ENCODE data around the gene KRTAP9-3. TPM values are rescaled to one million over a fixed set of nuclear protein-coding genes. Genes with fewer than 3 reads are reported as not detected.
"Not testable (repeated sequence)": the region's sequence is repeated elsewhere in the genome, so short reads cannot be mapped to it uniquely, and the experiment has no call there.

KRTAP9-3 gene
- total and polyA plus RNA-seq, 2 of the 8 experiments (the other 6 are each of a cell fraction or from before 2014, with no cell fraction given): not detected

DNA sequence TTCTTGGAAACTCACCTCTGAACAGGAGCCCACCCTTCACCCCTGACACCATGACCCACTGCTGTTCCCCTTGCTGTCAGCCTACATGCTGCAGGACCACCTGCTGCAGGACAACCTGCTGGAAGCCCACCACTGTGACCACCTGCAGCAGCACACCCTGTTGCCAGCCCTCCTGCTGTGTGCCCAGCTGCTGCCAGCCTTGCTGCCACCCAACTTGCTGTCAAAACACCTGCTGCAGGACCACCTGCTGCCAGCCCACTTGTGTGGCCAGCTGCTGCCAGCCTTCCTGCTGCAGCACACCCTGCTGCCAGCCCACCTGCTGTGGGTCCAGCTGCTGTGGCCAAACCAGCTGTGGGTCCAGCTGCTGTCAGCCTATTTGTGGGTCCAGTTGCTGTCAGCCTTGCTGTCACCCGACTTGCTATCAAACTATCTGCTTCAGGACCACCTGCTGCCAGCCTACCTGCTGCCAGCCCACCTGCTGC is 42.4 kb upstream of the KRTAP9-3 start, which contains the start of gene KRTAP9-1:
KRTAP9-1 (plus strand) TSS at position 51 of the 482 bp plus-strand sequence; CDS start at position 51, 0 bp downstream.
- POLR2A ChIA-PET (ENCODE audit: partially characterized antibody); H3K56ac ChIP-seq (replicated peaks; ENCODE audit: insufficient read length, low read depth, low read length); H3K23me2 ChIP-seq (ENCODE audit: low read depth, low read length); H2BK12ac ChIP-seq (ENCODE audit: low read depth, low read length); H3K9me3 ChIP-seq (ENCODE audit: insufficient read depth in 2 of 2, low read depth in 1 of 2, low read length in 1 of 2); H2AK5ac ChIP-seq (ENCODE audit: low read depth, low read length); H3K4me1 ChIP-seq (replicated peaks in 1 of 4; ENCODE audit: control insufficient read depth in 3 of 4, insufficient read depth in 4 of 4, low read length in 3 of 4); H2BK15ac ChIP-seq (ENCODE audit: low read length); H2BK120ac ChIP-seq (replicated peaks; ENCODE audit: low read depth, low read length); H4K20me1 ChIP-seq (replicated peaks in 1 of 2; ENCODE audit: control insufficient read depth in 1 of 2, insufficient read depth in 2 of 2, low read length in 2 of 2); H3K79me1 ChIP-seq (ENCODE audit: low read depth, low read length); H2AFZ ChIP-seq (ENCODE audit: low read length); H3K4me2 ChIP-seq (ENCODE audit: insufficient read depth in 1 of 2, low read depth in 2 of 2, low read length in 2 of 2); H3K27ac ChIP-seq (ENCODE audit: low read depth, low read length); H3K4me3 ChIP-seq (ENCODE audit: extremely low read depth in 1 of 4, insufficient read depth in 2 of 4, low read depth in 3 of 4, low read length in 4 of 4); CTCF ChIA-PET (ENCODE audit: partially characterized antibody); H3K14ac ChIP-seq (ENCODE audit: insufficient read length); H4K91ac ChIP-seq (replicated peaks; ENCODE audit: insufficient read length, low read length); H3K18ac ChIP-seq (ENCODE audit: extremely low read depth, low read length); H2BK20ac ChIP-seq (ENCODE audit: low read length); H3K23ac ChIP-seq (ENCODE audit: insufficient read length); H3K9ac ChIP-seq (replicated peaks in 1 of 4; ENCODE audit: extremely low read depth in 1 of 4, low read depth in 3 of 4, low read length in 3 of 4); DNase-seq (ENCODE audit: low read depth in 1 of 2, low spot score in 2 of 2); H3K79me2 ChIP-seq (ENCODE audit: control insufficient read depth in 1 of 2, insufficient read depth in 2 of 2, low read length in 2 of 2); H3K36me3 ChIP-seq (ENCODE audit: control insufficient read depth in 2 of 4, insufficient read depth in 4 of 4, low read length in 3 of 4); H3K4ac ChIP-seq (replicated peaks; ENCODE audit: insufficient read length, low read depth, low read length); H3K27me3 ChIP-seq (replicated peaks in 1 of 4; ENCODE audit: control insufficient read depth in 3 of 4, extremely low read depth in 1 of 4, insufficient read depth in 3 of 4, low read length in 3 of 4); FAIRE-seq; H4K5ac ChIP-seq (ENCODE audit: insufficient read length, low read depth, low read length): not testable (repeated sequence)
- 92% methylated on average over 1 of the region's 1 CpG; no CpG with 5 or more reads in 1 of the 2 experiments for WGBS, 2 experiments (ENCODE audit: extremely low coverage in 1 of 2, insufficient coverage in 1 of 2, insufficient read length in 1 of 2, insufficient replicate concordance in 2 of 2, low coverage in 1 of 2, low lambda C conversion rate in 2 of 2, missing lambda C conversion rate in 1 of 2)
- H4K8ac ChIP-seq (ENCODE audit: extremely low read depth, insufficient read depth, low read length): peak within 1 kb of the TSS; percentile 35; the same call in 1 of the 2 replicates
- H2BK5ac ChIP-seq (ENCODE audit: low read depth, low read length): 0 out of 2 replicates have a peak within 1 kb of the TSS, but pooled peaks have one; percentile 8
